ENCODE measurements around the gene STARD3.
A peak's percentile ranks its signal among the peaks of the same experiment; 100 is the strongest.

Gene STARD3

DNA sequence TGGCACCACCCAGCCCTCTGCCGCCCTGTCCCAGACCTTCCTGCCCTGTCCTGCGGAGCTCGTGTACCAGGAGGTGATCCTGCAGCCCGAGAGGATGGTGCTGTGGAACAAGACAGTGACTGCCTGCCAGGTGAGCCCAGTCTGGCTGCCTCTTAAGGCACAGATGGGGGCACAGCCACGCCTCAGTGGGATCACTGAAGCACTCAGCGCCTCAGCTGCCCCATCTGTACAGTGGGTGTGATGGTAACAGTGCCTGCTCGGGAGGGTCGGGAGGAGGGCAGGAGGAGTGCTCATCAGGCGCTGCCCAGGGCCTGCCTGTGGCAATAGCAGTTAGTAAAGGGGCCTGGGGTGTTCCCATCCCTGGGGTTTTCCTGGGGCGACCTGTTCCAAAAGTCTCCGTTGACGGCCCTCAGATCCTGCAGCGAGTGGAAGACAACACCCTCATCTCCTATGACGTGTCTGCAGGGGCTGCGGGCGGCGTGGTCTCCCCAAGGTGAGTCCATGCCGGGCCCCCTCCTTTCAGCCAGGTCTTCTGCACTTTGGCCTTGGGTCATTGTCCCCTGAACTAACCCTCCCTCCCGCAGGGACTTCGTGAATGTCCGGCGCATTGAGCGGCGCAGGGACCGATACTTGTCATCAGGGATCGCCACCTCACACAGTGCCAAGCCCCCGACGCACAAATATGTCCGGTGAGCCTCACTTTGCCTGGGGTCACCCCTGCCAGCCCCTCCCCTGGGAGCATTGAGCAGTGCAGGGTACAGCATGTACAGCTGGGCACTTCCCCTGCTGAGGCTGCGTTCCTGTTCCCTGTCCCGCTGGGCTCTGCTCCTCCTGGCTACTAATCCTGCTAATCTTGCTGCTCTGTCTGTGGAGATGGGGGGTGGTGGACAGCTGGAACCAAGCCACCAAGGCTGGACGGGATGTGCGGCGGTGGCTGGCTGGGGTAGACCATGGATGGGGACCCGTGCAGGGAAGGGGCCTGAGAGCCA lies 23.7 kb downstream of the STARD3 start:
- no peak for DNase-seq

DNA sequence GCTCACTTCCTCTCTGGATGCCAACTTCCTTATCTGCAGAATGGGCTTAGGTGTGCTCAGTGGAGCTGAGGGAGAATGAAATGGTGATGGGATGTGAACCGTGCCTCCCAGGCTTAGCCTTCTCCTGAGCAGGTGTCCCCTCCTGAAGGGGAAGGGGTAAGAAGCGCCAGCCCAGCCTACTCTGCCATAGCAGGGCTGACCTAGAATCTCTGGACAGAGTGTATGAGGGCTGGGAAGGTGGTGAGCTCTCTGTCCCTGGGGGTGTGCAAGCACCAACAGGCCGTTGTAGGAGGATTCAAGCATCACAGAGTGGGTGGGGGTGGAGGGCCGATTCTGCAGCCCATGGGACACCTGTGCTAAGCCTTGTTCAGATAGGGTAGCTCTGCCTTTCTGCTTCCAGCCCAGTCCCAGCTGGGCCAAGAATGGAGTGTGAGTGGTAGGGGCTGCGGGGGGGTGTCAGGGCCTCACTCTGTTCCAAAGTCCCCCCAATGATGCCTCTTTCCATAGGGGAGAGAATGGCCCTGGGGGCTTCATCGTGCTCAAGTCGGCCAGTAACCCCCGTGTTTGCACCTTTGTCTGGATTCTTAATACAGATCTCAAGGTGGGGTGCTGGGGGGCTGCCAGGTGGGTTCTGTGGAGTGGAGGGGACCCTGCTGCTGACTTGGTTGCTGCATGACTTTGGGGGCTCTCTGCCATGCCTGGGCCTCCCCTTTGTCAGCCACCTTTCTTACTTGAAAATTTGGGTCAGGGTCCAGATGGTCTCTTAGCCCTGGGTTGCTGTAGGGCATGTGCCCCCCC lies 25.0 kb downstream of the STARD3 start:
- DNase-seq, result no peak

DNA sequence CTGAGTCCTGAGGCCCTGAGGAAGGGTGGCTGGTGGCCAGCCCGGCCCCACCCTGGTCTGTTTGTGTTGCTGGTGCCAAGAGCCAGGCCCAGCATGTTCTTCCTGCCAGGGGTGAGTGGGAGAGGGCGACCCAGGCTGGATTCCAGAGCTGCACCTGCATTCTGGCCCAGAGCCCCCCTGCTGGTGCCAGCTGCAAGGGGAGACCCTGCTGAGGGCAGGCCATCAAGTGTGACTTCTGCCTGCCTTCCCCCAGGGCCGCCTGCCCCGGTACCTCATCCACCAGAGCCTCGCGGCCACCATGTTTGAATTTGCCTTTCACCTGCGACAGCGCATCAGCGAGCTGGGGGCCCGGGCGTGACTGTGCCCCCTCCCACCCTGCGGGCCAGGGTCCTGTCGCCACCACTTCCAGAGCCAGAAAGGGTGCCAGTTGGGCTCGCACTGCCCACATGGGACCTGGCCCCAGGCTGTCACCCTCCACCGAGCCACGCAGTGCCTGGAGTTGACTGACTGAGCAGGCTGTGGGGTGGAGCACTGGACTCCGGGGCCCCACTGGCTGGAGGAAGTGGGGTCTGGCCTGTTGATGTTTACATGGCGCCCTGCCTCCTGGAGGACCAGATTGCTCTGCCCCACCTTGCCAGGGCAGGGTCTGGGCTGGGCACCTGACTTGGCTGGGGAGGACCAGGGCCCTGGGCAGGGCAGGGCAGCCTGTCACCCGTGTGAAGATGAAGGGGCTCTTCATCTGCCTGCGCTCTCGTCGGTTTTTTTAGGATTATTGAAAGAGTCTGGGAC lies 25.8 kb downstream of the STARD3 start:
- DNase-seq, result no peak

DNA sequence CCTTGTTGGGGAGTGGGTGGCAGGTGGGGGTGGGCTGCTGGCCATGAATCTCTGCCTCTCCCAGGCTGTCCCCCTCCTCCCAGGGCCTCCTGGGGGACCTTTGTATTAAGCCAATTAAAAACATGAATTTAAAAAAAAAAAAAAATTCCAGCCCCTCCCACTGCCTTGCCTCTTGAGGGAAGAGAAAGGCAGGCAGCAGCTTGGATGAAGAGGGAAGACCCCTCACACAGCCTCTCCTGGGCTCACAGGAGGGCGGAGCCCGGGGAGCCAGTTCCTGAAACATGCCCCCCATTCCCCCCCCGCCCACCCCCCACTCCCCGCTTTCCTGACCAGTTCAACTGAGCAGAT lies 26.4 kb downstream of the STARD3 start:
- DNase-seq, result no peak

DNA sequence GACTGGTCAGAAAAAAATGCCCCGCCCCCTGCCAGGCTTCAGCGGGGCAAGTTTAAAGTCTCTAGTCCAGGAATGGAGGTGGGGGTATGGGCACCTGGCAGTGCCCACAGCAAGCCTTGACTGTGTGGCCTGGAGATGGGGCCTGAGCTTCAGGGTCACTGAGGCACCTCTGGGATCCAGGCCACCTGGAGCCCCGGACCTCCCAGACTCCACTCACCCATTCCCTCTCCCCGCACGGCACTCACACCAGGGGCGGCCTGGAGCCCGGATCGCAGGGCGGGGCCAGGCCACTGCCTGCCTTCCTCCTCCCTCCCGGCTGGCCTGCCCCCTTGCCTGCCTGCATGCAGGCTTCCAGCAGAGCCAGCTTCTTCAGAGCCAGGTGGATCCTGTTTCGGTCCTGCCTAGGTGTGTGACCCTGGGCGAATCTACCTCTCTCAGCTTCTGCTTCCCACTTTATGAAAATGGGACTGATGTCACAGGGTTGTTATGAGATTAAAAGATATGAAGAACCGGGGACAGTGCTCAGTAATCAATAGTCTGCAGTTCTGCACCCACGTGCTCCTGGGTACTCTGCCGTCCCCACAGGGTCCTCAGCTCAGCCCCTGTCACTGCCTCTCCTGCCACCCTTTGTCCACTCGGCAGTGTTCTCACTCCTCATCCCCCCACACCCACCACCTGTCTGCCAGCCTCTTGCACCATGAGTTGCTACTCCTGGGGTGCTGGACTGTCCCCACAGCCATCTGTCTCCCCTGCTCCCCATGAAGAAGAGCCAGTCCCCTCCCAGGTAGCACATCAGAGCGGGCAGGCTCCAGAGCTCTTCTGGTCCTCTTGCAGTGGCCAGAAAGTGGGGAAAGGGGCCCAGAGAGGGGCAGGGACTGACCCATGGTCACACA lies 27.0 kb downstream of the STARD3 start:
- no peak for DNase-seq

DNA sequence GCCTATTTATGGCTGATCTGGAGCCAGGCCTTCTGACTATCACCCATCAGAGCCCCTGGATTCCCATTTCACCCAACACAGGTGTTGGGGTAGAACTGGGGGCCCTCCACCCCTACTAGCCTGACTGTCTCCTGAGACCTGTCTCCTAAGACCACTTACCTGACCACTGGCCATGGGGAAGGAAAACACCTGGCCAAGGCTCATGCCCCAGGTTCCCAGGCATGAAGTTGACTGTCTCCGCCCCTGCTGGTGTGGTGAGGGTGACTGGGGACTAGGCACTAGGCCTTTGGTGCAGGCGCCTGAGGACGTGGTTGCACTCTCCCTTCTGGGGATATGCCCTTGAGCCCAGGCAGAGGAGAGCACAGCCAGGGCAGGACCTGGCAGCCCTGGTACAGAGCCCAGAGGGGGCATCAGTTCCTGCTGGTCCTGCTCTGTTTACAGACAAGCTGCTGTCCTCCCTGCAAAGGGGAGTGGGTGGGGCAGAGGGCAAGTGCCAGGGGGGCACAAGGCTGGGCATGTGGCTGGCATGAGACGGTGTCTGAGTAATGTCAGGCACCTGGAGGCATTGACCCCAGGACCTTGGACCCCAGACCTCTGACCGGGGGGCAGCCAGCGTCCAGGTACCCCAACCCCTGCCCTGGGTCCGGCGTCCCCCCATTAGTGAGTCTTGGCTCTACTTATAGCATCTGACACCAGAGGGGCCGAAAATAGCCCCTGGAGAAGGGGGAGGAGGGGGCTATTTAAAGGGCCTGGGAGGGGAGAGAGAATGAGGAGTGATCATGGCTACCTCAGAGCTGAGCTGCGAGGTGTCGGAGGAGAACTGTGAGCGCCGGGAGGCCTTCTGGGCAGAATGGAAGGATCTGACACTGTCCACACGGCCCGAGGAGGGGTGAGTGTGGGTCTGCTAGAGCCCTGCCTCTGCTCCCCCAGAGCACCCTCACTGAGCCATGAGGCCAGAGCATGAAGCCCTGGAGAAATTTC lies 27.9 kb downstream of the STARD3 start, which contains the start of gene TCAP:
TSS of gene TCAP (plus strand) at position 769 of the 981 bp plus-strand sequence. CDS start at position 780, 11 bp downstream.
- DNase-seq, result no peak

DNA sequence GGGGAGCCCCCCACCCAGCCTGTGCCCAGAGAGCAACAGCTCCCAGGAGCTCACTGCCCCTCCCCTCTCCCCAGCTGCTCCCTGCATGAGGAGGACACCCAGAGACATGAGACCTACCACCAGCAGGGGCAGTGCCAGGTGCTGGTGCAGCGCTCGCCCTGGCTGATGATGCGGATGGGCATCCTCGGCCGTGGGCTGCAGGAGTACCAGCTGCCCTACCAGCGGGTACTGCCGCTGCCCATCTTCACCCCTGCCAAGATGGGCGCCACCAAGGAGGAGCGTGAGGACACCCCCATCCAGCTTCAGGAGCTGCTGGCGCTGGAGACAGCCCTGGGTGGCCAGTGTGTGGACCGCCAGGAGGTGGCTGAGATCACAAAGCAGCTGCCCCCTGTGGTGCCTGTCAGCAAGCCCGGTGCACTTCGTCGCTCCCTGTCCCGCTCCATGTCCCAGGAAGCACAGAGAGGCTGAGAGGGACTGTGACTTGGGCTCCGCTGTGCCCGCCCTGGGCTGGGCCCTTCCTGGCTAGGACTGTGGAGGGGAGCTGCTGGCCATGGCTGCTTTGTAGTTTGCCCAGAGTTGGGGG lies 28.8 kb downstream of the STARD3 start:
- DNase-seq, result peak; percentile 21

DNA sequence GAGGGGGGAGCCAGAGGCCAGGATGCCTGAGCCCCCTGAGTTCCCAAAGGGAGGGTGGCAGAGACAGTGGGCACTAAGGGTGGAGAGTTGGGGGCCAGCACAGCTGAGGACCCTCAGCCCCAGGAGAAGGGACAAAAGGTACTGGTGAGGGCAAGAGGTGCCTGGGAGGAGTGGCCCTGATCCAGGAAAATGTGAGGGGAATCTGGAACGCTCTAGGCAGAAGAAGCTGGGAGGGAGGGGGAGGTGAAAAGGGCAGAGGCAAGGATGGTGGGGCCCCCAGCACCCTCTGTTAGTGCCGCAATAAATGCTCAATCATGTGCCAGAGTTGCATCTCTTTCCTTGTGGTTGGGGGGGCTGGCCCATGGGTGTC lies 29.3 kb downstream of the STARD3 start:
- no peak for DNase-seq

DNA sequence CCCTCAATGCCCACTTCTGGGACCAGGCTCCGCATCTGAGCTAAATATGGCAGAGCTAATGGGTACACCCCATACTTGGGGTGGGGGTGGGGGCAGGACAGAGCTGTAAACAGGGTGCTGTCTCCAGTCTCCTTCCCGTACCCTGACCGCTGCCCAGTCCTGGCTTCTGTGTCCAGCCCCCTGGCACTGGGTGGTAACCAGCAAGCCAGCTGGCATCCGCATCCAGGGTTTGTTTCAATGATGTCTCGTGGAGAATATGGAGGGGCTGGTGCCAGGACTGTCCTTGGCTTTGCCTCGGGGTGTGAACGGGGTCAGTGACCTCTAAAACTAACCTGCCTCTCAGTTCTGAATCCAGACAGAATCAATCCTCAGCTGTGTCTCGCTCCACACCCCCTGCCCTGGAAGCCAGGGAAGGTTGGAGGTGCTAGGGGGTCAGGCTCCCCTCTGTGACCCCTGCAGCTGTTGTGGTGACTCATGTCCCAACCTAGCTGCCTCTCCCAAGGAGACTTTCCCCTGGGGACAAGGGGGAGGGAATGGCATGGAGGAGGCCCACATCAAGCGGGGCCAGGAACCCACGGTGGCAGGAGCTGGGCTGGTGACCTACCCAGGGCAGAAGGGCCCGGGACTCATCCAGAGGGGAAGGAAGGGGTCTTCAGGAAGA lies 29.8 kb downstream of the STARD3 start:
- no peak for DNase-seq

DNA sequence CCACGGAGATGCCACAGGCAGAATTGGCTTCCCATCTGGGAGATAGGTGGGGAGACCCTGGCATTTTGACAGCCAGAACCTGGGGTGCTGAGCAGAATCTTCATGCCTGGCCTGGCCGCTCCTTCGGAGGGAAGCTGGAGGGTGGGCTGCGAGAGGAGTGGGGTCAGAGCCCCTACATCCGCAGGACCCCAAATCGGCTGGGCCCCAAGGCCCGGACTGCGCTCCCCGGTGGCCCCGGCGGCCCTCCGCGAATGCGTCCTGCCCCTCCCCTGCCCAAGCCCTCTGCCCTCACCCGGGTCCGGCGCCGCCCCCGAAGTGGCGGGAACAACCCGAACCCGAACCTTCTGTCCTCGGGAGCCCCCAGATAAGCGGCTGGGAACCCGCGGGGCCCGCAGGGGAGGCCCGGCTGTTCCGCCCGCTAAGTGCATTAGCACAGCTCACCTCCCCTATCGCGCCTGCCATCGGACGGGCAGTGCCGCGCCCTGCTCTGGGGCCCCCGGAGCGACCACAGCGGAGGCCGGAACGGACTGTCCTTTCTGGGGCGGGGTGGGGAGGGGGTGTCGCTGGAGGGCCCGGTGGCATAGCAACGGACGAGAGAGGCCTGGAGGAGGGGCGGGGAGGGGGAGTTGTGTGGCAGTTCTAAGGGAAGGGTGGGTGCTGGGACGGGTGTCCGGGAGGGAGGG lies 30.5 kb downstream of the STARD3 start:
- DNase-seq, result no peak

DNA sequence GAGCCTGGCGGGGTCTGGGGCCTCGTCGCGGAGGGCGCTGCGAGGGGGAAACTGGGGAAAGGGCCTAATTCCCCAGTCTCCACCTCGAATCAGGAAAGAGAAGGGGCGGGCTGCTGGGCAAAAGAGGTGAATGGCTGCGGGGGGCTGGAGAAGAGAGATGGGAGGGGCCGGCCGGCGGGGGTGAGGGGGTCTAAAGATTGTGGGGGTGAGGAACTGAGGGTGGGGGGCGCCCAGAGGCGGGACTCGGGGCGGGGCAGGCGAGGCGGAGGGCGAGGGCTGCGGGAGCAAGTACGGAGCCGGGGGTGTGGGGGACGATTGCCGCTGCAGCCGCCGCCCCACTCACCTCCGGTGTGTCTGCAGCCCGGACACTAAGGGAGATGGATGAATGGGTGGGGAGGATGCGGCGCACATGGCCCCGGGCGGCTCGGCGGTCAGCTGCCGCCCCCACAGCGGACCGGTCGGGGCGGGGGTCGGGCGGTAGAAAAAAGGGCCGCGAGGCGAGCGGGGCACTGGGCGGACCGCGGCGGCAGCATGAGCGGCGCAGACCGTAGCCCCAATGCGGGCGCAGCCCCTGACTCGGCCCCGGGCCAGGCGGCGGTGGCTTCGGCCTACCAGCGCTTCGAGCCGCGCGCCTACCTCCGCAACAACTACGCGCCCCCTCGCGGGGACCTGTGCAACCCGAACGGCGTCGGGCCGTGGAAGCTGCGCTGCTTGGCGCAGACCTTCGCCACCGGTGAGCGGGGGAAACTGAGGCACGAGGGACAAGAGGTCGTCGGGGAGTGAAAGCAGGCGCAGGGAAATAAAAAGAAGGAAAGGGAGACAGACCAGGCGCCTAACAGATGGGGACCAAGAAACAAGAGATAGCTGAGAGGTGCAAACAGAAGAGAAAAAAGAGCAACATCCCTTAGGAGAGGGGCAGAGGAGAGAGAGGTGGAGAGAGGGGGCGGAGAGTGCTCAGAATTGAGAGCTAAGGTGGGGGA lies 31.3 kb downstream of the STARD3 start, which contains the start of gene PNMT:
TSS of gene PNMT (plus strand) at position 509 of the 980 bp plus-strand sequence. CDS start at position 532, 23 bp downstream.
- no peak for DNase-seq

DNA sequence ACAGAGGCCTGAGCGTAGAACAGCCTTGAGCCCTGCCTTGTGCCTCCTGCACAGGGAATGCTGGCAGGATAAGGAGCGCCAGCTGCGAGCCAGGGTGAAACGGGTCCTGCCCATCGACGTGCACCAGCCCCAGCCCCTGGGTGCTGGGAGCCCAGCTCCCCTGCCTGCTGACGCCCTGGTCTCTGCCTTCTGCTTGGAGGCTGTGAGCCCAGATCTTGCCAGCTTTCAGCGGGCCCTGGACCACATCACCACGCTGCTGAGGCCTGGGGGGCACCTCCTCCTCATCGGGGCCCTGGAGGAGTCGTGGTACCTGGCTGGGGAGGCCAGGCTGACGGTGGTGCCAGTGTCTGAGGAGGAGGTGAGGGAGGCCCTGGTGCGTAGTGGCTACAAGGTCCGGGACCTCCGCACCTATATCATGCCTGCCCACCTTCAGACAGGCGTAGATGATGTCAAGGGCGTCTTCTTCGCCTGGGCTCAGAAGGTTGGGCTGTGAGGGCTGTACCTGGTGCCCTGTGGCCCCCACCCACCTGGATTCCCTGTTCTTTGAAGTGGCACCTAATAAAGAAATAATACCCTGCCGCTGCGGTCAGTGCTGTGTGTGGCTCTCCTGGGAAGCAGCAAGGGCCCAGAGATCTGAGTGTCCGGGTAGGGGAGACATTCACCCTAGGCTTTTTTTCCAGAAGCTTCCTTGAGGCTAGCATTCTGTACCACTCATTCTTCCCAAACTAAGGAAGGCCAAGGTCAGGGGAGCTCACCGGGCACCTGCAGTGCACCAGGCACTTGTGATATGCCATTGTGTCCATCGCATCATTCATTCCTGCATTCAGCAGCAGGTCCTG lies 33.2 kb downstream of the STARD3 start:
- no peak for DNase-seq

DNA sequence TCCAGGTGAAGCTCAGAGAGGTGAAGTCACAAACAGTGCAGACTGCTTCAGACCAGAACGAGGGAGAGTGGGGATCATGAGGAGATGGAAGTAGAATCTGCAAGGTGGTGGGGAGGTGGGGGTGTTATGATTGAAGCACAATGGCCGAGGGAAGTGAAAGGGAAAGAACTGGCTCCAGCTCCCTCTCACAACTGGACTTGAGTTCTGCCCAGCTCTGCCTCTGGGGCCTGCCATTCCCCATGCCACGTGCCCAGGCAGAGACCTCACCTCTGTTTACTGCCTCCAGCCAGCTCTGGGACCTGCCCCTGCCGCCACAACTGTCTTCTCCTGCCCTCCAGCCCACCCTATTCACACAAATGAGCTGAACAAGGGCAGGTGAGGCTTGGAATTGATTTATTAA lies 33.8 kb downstream of the STARD3 start:
- no peak for DNase-seq

DNA sequence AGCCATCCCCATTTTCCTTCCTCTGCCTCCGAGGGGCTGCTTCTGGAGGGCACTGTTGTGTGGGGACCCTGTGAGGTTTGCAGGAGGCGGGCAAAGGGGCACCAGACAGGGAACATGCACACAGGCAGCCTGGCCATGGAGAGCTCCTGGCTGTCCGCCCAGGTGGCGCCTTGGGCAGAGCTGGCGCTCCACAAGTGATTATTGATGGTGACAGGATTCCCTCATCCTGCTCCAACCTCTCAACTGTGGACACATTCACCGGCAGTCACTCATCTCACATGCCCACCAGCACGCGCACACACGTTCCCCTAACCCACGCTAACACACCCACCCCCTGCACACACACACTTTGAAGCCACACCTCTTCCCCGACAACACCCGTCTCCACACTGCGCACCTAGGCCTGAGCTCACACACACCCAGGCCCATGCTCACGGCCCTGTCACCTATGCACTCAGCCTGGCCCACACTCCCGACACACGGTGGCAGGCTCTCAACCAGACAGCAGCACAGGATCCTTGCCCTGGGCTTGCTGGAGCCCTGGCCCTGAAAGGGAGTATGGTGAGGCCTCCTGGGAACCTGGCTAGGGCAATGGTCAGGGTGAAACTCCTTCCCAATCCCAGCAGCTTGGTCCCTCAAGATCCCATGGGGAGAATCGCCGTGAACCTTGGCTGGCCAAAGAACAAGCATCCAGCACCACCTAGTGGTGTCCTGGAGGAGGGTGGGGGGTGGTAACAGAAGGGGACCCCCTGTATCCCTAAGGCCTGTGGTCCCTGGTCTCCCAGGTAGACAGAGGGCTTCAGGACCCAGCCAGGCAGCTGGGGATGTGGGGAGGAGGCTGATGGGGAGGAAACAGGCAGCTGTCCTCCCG lies 34.9 kb downstream of the STARD3 start:
- no peak for DNase-seq

DNA sequence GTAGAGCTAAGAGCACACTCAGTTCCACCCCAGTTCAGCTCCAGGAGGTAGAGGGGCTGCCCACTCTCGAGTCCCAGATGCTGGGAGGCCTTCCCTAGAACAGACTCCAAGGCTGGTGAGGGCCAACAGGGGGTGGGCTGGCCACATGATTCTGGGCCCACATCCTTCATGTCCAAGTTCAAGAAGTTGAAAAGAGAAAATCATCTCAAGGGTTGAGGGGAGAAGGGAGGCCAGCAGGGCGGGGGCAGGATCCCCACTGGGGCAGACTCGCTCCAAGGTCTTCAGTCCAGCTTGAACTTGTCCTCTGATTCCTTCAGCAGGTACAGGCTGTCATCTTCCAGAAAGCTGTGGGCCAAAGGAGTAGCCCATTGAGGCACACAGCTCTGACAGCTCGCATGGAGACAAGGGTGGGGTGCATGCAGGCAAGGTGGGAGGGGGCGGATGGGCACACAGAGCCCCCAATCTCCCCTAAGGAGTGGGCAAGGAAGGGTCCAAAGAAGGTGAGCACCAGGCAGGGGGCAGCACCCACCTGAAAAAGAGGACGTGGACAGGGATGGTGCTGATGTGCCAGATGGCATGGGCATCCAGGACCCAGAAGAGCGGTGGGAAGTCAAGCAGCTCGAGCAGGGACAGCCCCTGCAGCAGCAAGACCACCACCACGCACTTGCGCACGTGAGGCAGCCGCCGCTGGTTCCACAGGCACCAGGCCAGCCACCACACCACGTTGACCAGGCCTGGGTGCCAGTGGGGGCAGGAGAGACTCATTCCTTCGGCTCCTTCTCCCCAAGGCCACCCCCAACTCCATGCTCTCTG lies 35.8 kb downstream of the STARD3 start:
- no peak for DNase-seq

Data from SHP77 treated with DMSO at 0.1 percent for 48 hours (cell line).